ENCODE data around the gene SHISA5. TPM values are rescaled to one million over a fixed set of nuclear protein-coding genes. Genes with fewer than 3 reads are reported as not detected.
A peak's percentile ranks its signal among the peaks of the same experiment; 100 is the strongest.

Gene SHISA5
- total RNA-seq, 1 donor from 2014 or later = 283 TPM

- Mint-ChIP-seq H3K27ac (ENCODE audit: unreplicated experiment) (no peak overlapping the region), H3K4me3 (ENCODE audit: unreplicated experiment) (no peak overlapping the region), H3K27me3 (ENCODE audit: unreplicated experiment) (peaks cover 10% of the 10 kb centered on the region), H3K4me1 (ENCODE audit: unreplicated experiment) (no peaks in the 10 kb centered on the region), H3K36me3 (ENCODE audit: low read depth, unreplicated experiment) (no peaks in the 10 kb centered on the region), H3K9me3 (ENCODE audit: unreplicated experiment) (no peaks in the 10 kb centered on the region)
- no peak for TF ChIP-seq CTCF (IDR thresholded peaks at IDR 0.05; ENCODE audit: unreplicated experiment)
- DNase-seq (ENCODE audit: low spot score) = no peak
These were observed 12.6 kb upstream of the SHISA5 start for GRCh38 chr3:48516571-48516970.

GRCh38 chr3:48514431-48515227 is 10.7 kb upstream of the SHISA5 start:
- H3K27me3 Mint-ChIP-seq (ENCODE audit: unreplicated experiment) = peaks cover 10% of the 10 kb centered on the region
- H3K4me3 Mint-ChIP-seq (ENCODE audit: unreplicated experiment) = no peak overlapping the region
- DNase-seq (ENCODE audit: low spot score) = no peak
- no peaks in the 10 kb centered on the region for H3K36me3 Mint-ChIP-seq (ENCODE audit: low read depth, unreplicated experiment)
- H3K9me3 Mint-ChIP-seq (ENCODE audit: unreplicated experiment) = no peaks in the 10 kb centered on the region
- TF ChIP-seq CTCF (IDR thresholded peaks at IDR 0.05; ENCODE audit: unreplicated experiment) = no peak
- no peak overlapping the region for H3K27ac Mint-ChIP-seq (ENCODE audit: unreplicated experiment)
- H3K4me1 Mint-ChIP-seq (ENCODE audit: unreplicated experiment) = no peaks in the 10 kb centered on the region

GRCh38 chr3:48511551-48511950 is 7.6 kb upstream of the SHISA5 start:
- Mint-ChIP-seq H3K4me3 (ENCODE audit: unreplicated experiment) (no peak overlapping the region), H3K36me3 (ENCODE audit: low read depth, unreplicated experiment) (no peaks in the 10 kb centered on the region), H3K27ac (ENCODE audit: unreplicated experiment) (no peak overlapping the region), H3K4me1 (ENCODE audit: unreplicated experiment) (peaks cover 3% of the 10 kb centered on the region), H3K9me3 (ENCODE audit: unreplicated experiment) (no peaks in the 10 kb centered on the region), H3K27me3 (ENCODE audit: unreplicated experiment) (no peaks in the 10 kb centered on the region)
- no peak for TF ChIP-seq CTCF (IDR thresholded peaks at IDR 0.05; ENCODE audit: unreplicated experiment)
- DNase-seq (ENCODE audit: low spot score) = no peak

GRCh38 chr3:48507256-48508061 is 3.5 kb upstream of the SHISA5 start:
- no peak for TF ChIP-seq CTCF (IDR thresholded peaks at IDR 0.05; ENCODE audit: unreplicated experiment)
- H3K9me3 Mint-ChIP-seq (ENCODE audit: unreplicated experiment) = no peaks in the 10 kb centered on the region
- H3K27ac Mint-ChIP-seq (ENCODE audit: unreplicated experiment) = no peak overlapping the region
- peaks cover 2% of the 10 kb centered on the region for H3K27me3 Mint-ChIP-seq (ENCODE audit: unreplicated experiment)
- H3K36me3 Mint-ChIP-seq (ENCODE audit: low read depth, unreplicated experiment) = no peaks in the 10 kb centered on the region
- H3K4me1 Mint-ChIP-seq (ENCODE audit: unreplicated experiment) = peaks cover 28% of the 10 kb centered on the region
- DNase-seq (ENCODE audit: low spot score) = peak; percentile 55
- H3K4me3 Mint-ChIP-seq (ENCODE audit: unreplicated experiment) = no peak overlapping the region

All from endothelial cell (in vitro differentiated cells).